SHP77 (cell line): Measurements from ENCODE around the gene AARSD1.
"Not testable (repeated sequence)": the region's sequence is repeated elsewhere in the genome, so short reads cannot be mapped to it uniquely, and the experiment has no call there.

Experiments used
- DNase-seq, 2 experiments: peaks; one replicate each; lab custom pipeline; 2025; lab: John Stamatoyannopoulos, UW

Gene AARSD1

DNA sequence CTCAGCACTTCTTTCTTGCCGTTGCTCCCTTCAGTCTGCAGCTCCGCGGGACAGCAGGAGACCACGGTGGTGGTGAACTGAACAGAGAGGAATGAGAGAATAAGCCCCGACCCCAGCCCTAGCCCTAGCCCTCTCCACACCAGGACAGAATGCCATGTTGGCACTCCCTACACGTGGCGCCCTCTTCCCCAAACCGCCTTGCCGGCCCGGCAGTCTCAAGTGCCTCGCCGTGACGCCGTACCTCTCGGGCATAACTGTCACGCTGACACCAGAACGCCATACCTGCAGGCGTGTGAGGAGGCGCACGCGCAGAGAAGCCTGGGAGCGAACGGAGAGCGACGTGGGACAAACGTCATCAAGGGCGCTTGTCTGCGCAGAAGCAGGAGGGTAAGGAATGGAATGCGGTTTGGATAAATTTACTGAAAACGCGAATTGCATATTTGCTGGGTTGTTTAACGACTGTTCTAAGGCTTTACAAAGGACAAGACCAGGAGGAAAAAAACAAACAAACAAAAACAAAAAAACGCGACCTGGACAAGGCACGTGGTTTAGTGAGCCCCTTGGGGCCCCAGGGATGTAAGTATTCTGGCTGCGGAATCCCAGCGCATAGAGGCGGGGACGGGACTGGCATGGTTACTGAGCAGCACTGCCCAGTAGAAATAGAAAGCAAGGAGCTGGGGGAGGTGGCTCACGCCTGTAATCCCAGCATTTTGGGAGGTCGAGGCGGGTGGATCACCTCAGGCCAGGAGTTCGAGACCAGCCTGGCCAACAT is at the start of gene AARSD1:
TSS of gene AARSD1 (minus strand) at position 294 of the 772 bp plus-strand sequence. CDS start at position 280, 14 bp downstream.
- DNase-seq, result peak; percentile 92 to 94

DNA sequence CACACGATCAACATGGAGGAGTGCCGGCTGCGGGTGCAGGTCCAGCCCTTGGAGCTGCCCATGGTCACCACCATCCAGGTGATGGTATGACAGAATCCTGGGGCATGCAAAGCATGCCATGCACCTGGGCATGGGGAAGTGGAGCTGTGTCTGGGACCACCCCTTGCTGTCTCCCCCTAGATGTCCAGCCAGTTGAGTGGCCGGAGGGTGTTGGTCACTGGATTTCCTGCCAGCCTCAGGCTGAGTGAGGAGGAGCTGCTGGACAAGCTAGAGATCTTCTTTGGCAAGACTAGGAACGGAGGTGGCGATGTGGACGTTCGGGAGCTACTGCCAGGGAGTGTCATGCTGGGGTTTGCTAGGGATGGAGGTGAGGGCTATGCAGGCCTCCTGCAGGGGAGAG is 49.0 kb upstream of the AARSD1 start:
- no peak for DNase-seq

GRCh38 chr17:43011728-43012472 is 47.6 kb upstream of the AARSD1 start:
- no peak for DNase-seq

GRCh38 chr17:43010667-43011308 is 46.5 kb upstream of the AARSD1 start:
- no peak for DNase-seq

GRCh38 chr17:43006639-43007551 is 42.6 kb upstream of the AARSD1 start, which contains the start of gene IFI35:
Gene IFI35 (plus strand): TSS chr17:43006784. CDS start chr17:43006948, 164 bp downstream.
- DNase-seq, result peak; percentile 54 to 63

- no peak for DNase-seq
Measured at GRCh38 chr17:43003542-43004172, 39.4 kb upstream of the AARSD1 start.

- not testable (repeated sequence) for DNase-seq
Measured at GRCh38 chr17:43000894-43001293, 36.6 kb upstream of the AARSD1 start.

DNA sequence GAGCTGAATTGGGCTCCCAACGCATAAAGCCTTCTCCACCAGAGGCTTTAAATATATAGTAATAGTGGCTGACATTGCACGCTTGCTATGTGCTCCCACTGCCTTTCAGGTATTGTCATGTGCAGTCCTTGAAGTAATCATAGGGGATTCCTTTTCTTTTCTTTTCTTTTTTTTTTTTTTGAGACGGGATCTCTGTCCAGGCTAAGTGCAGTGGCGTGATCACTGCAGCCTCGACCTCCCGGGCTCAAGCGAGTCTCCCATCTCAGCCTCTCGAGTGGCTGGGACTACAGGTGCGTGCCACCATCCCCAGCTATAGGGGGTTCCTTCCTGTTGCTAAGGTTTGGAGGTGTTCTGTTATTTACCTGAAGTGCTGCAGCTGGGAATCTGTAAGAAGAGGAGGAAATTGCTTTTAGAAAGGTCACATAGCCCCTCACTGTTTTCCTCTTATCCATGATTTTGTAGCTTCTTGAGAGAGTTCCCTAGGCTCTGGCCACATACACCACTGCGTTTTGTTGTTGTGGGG is 34.8 kb upstream of the AARSD1 start:
- no peak for DNase-seq

DNA sequence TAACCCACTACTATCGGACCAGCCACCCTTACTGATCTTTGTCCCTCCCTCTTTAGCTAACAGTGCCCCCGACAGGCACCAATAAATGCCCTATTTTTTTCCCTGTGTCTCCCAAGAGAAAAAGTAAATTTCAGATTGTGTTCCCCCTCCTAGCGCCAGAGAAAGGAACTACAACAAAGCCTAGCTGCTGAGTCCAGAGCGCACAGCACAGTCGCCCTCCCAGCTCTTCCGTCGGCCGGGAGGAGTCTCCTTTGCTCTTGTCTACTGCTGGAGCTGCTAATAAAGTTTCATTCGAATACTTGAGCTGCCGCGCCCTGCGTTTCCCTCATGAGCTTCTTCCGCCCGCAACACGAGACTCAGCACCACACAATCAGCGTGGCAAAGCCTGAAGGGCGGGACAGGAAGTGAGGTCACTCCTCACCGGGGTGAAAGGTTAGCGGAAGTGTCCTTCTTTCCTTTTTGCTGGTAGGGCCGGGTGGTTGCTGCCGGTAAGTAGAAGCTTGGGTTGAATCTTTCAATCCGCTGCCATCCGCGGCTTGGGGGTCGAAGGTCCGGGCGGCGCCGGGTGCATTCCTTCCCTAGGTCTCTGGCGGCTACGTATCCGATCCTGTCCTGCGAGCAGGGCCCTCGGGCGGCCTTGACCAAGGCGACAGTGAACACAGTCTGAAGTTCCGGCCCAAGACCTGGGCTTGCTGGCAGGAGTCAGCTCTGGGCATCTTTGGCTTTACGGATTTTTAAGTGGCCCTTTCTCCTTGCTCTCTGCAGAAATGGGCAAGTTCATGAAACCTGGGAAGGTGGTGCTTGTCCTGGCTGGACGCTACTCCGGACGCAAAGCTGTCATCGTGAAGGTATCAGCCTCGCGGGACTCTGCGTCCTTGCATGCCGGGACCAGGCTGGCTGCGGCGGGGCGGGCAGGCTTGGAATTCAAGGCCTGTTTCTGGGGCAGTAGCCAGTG is 34.0 kb upstream of the AARSD1 start, which contains the start of gene RPL27:
TSS of gene RPL27 (plus strand) at position 436 of the 955 bp plus-strand sequence. CDS start at position 768, 332 bp downstream.
- DNase-seq, result peak; percentile 99

DNA sequence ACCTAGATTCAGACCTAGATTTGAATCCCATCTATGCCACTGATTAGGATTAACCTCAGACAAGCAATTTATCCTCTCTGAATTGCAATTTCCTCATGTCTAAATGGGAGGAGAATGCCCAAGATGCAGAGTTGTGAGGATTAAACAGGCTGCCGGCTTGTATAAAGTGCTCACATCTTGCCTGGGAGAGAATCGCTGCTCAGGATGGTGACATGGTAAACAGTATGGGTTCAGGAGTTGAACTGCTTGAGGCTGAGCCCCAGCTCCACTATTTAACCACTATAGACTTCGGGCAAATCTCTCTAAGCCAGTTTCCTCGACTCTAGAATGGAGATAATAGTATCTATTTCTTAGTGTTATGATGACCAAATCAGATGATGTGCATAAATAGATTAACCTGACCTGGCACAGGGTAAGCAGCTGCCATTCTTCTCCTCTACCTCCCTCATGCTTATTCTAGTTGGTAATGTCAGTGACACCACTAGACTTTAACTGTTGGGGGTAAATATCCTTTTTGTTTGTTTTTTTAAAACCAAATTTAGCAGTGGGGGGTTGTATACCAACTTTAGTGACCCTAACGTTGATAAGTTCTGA is 33.2 kb upstream of the AARSD1 start:
- DNase-seq, result no peak

- not testable (repeated sequence) for DNase-seq
Measured at GRCh38 chr17:42993913-42994312, 29.7 kb upstream of the AARSD1 start.

DNA sequence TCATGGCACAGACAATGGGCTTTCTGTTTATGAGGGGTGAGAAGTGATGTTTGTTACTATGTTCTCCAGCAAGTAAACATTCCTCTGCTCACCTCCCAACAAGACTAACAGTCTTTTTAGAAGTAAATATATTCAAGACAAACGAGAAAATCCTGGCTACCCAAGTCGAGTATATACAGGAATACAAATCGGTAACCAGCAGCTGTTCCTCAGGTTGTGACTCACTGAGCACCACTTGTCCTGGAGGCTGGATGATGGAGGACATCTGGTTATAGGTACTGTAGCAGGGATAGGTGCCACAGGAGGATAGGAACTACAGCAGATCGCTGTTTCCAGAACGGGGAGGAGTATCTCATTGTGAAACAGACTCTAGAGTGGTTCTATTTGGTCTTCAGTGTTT is 28.6 kb upstream of the AARSD1 start:
- DNase-seq, result no peak

- DNase-seq, result no peak
Measured at GRCh38 chr17:42991471-42991870, 27.2 kb upstream of the AARSD1 start.

- DNase-seq, result no peak
Measured at GRCh38 chr17:42989726-42990652, 25.7 kb upstream of the AARSD1 start.

DNA sequence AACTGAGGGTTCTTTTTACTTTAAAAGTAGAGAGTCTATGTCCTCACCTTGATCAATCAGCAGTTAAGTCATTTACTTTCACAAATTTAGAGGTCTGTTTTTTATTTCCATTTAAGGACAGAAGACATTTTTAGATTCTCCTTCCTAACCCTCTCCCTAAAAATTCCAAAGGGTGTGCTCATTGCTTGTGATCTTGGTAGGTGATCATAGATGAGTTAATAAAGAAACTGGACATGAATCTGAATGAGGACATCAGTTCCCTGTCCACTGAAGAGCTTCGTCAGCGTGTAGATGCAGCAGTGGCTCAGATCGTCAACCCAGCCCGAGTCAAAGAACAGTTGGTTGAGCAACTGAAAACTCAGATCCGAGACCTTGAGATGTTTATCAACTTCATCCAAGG is 24.9 kb upstream of the AARSD1 start:
- no peak for DNase-seq

DNA sequence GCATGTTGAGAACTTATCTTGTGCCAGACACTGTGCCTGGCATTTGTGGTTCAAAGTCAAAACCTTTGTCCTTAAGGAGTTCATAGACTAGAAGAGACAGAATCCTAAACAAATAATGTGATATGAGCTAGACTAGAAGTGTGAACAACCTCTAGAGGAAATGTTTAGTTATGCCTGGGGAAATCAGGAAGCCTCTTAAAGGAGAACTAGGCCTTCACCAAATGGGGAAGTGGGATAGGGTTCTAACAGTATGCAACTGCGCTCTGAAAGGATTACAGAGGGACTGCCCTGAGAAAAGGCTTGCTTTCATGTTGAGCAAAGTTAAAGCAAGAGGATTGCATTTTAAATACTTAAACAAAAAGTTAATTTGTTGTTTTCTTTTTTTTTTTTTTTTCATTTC is 21.0 kb upstream of the AARSD1 start:
- DNase-seq, result no peak

GRCh38 chr17:42982266-42982665 is 18.0 kb upstream of the AARSD1 start:
- no peak for DNase-seq
